Chondrocyte (in vitro differentiated cells): ENCODE measurements around the gene RNF8. TPM values are rescaled to one million over a fixed set of nuclear protein-coding genes. Genes with fewer than 3 reads are reported as not detected.
"Not testable (repeated sequence)": the region's sequence is repeated elsewhere in the genome, so short reads cannot be mapped to it uniquely, and the experiment has no call there.

ENCODE experiments used
- DNase-seq: peaks from one replicate; pipeline ENCODE4 v3.0.0; 2021; ENCODE audit warnings: mixed read lengths, low spot score
- H3K27ac Mint-ChIP-seq: one replicate; pipeline ENCODE4 v1.8.0; 2021; ENCODE audit warnings: mild to moderate bottlenecking, moderate library complexity, mixed read lengths; ENCODE audit not compliant: unreplicated experiment
- H3K27me3 Mint-ChIP-seq: 2 replicates; pipeline ENCODE4 v1.8.0; 2021; ENCODE audit warnings: low read depth, mixed read lengths
- H3K36me3 Mint-ChIP-seq: 2 replicates; pipeline ENCODE4 v1.8.0; 2021; ENCODE audit warnings: low read depth, mixed read lengths
- H3K4me1 Mint-ChIP-seq: 2 replicates; pipeline ENCODE4 v1.8.0; 2021; ENCODE audit warnings: low read depth, mild to moderate bottlenecking, mixed read lengths
- H3K4me3 Mint-ChIP-seq: one replicate; pipeline ENCODE4 v1.8.0; 2021; ENCODE audit warnings: mild to moderate bottlenecking, moderate library complexity, mixed read lengths; ENCODE audit not compliant: unreplicated experiment
- H3K9me3 Mint-ChIP-seq: 2 replicates; pipeline ENCODE4 v1.8.0; 2021; ENCODE audit warnings: low read depth, mixed read lengths
- CTCF ChIP-seq: fragments of 200-600 bp; sonication (generic); IDR thresholded peaks from 2 replicates; pipeline ENCODE4 v1.5.0; 2021; ENCODE audit warnings: antibody characterized with exemption, mild to moderate bottlenecking, moderate library complexity
- total RNA-seq: library from RNA; stranded (reverse); gene quantifications from 3 replicates; pipeline ENCODE4 v1.2.1, GENCODE V29; 2021

Gene RNF8
- total RNA-seq, 1 donor from 2014 or later, result 19.5 TPM

GRCh38 chr6:37393381-37393929 is 39.7 kb downstream of the RNF8 start:
- no peak for TF ChIP-seq CTCF
- DNase-seq, result no peak
- H3K4me1 Mint-ChIP-seq, result no peaks in the 10 kb centered on the region
- H3K4me3 Mint-ChIP-seq, result no peak overlapping the region
- no peaks in the 10 kb centered on the region for H3K9me3 Mint-ChIP-seq
- peaks cover 9% of the 10 kb centered on the region for H3K36me3 Mint-ChIP-seq
- no peak overlapping the region for H3K27ac Mint-ChIP-seq
- no peaks in the 10 kb centered on the region for H3K27me3 Mint-ChIP-seq

- Mint-ChIP-seq H3K27me3 (peaks cover 4% of the 10 kb centered on the region), H3K27ac (no peak overlapping the region), H3K9me3 (no peaks in the 10 kb centered on the region), H3K4me1 (no peaks in the 10 kb centered on the region), H3K36me3 (peaks cover 9% of the 10 kb centered on the region), H3K4me3 (no peak overlapping the region)
- TF ChIP-seq CTCF, result no peak
- no peak for DNase-seq
Observed at GRCh38 chr6:37396571-37397180, 42.9 kb downstream of the RNF8 start.

DNA sequence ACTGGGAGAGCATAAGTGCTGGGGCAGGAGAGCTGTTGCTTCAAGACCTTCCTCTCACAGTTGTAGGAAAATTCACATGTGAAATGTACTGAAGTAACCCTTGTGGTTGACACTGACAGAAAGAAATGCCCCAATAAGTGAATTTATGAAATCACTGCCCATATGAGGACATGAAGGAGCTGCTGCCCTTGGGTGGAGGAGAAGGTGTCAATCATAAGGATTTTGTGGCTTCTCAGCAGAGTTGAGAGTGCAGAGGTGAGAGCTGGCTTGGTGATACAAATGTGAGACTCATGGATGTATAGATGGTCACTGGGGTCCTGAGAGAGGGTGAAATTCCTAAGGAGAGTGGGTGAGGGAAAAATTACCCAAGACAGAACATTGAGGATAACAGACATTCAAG is 45.3 kb downstream of the RNF8 start:
- Mint-ChIP-seq H3K36me3 (peaks cover 2% of the 10 kb centered on the region), H3K27me3 (peaks cover 4% of the 10 kb centered on the region), H3K4me3 (no peak overlapping the region), H3K4me1 (no peaks in the 10 kb centered on the region), H3K9me3 (no peaks in the 10 kb centered on the region), H3K27ac (no peak overlapping the region)
- TF ChIP-seq CTCF, result no peak
- DNase-seq, result no peak

- H3K36me3 Mint-ChIP-seq, result peaks cover 2% of the 10 kb centered on the region
- no peak overlapping the region for H3K4me3 Mint-ChIP-seq
- no peak overlapping the region for H3K27ac Mint-ChIP-seq
- H3K4me1 Mint-ChIP-seq, result no peaks in the 10 kb centered on the region
- no peak for DNase-seq
- H3K27me3 Mint-ChIP-seq, result peaks cover 4% of the 10 kb centered on the region
- TF ChIP-seq CTCF, result no peak
- no peaks in the 10 kb centered on the region for H3K9me3 Mint-ChIP-seq
Observed at GRCh38 chr6:37399795-37400490, 46.2 kb downstream of the RNF8 start.

DNA sequence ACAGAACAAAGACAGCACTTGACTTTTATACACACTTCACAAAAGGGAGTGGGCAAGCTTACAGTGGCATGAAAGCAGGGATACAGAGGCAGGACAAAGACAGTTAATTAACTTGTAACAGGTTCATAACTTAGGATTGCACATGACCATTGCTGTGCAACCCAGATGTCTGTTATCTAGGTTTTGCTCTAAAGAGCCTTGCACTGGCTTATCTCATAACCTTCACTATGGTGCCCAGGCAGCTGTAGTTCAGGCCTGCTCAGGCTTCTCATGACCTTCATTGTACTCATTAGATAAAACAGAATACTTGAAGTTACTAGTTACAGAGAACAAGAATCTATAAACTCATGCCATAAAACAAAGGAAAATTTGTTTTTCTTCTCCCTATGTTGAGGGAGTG is 47.9 kb downstream of the RNF8 start:
- not testable (repeated sequence) for H3K9me3 Mint-ChIP-seq, H3K27me3 Mint-ChIP-seq, H3K4me1 Mint-ChIP-seq, H3K36me3 Mint-ChIP-seq, DNase-seq, H3K27ac Mint-ChIP-seq, H3K4me3 Mint-ChIP-seq
